K562 (cell line): Measurements from ENCODE around the gene RC3H2. TPM values are rescaled to one million over a fixed set of nuclear protein-coding genes. Genes with fewer than 3 reads are reported as not detected.

ENCODE experiments used
- CEBPZ ChIP-seq: fragments of 150-350 bp; IDR thresholded peaks from 2 replicates; pipeline ENCODE4 v1.6.1; 2014; ENCODE audit warnings: low read depth, mild to moderate bottlenecking, low read length, borderline replicate concordance
- EGR1 ChIP-seq: fragments of 450-650 bp; conservative IDR thresholded peaks from 2 replicates; pipeline ENCODE4 v1.6.1; 2017; ENCODE audit warnings: mild to moderate bottlenecking
- ELF1 ChIP-seq: fragments of 200-800 bp; sonication (Bioruptor generic); IDR thresholded peaks from 2 replicates; pipeline ENCODE4 v1.6.1; 2016; ENCODE audit warnings: missing genetic modification characterization, missing compliant biosample characterization
- GTF2B ChIP-seq: IDR thresholded peaks from 2 replicates; pipeline ENCODE4 v1.6.1; 2011; ENCODE audit not compliant: insufficient read length; ENCODE audit errors: extremely low read depth
- HES1 ChIP-seq: fragments of 450-650 bp; IDR thresholded peaks from 2 replicates; pipeline ENCODE4 v1.6.1; 2016; ENCODE audit warnings: low read depth, mild to moderate bottlenecking, moderate library complexity
- HMBOX1 ChIP-seq: sonication (generic); IDR thresholded peaks from 2 replicates; pipeline ENCODE4 v1.6.1; 2016
- MAZ ChIP-seq, 2 experiments: fragments of 450-650 bp in 1 of 2; sonication (generic) in 1 of 2; formaldehyde crosslinking; IDR thresholded peaks in 1 of 2; conservative IDR thresholded peaks in 1 of 2; 2 replicates each; pipeline versions ENCODE4 v1.4.0 to v1.5.0; 2020; ENCODE audit warnings: mild to moderate bottlenecking in 1 of 2, missing genetic modification reagents in 1 of 2
- NCOA6 ChIP-seq: fragments of 450-650 bp; IDR thresholded peaks from 2 replicates; pipeline ENCODE4 v1.6.1; 2017; ENCODE audit warnings: mild to moderate bottlenecking
- NFIX ChIP-seq: fragments of 250-450 bp; sonication (Bioruptor Pico); IDR thresholded peaks from 2 replicates; pipeline ENCODE4 v1.4.0; 2020; ENCODE audit warnings: low read depth, mild to moderate bottlenecking, moderate library complexity
- NR2C1 ChIP-seq, 2 experiments: fragments of 450-650 bp; IDR thresholded peaks; 2 replicates each; pipeline ENCODE4 v1.6.1; 2017; ENCODE audit warnings: mild to moderate bottlenecking in 2 of 2, antibody characterized with exemption in 1 of 2, inconsistent platforms in 1 of 2, missing compliant biosample characterization in 1 of 2, missing genetic modification characterization in 1 of 2
- NR2C2 ChIP-seq, 2 experiments: fragments of 200-800 bp in 1 of 2; sonication (Bioruptor generic) in 1 of 2; sonication (generic) in 1 of 2; formaldehyde crosslinking in 1 of 2; IDR thresholded peaks; 2 replicates each; pipeline versions ENCODE4 v1.6.1 to v1.8.0; 2016 to 2022; ENCODE audit warnings: mild to moderate bottlenecking in 1 of 2, missing compliant biosample characterization in 1 of 2, missing genetic modification characterization in 1 of 2, missing genetic modification reagents in 1 of 2
- NR3C1 ChIP-seq: sonication (generic); formaldehyde crosslinking; IDR thresholded peaks from 2 replicates; pipeline ENCODE4 v1.8.1; 2022; ENCODE audit warnings: missing genetic modification reagents
- SRSF3 ChIP-seq: fragments of 200-400 bp; formaldehyde crosslinking; IDR thresholded peaks from 2 replicates; pipeline ENCODE4 v1.6.1; 2016; ENCODE audit warnings: mild to moderate bottlenecking, low read length, moderate library complexity; ENCODE audit not compliant: insufficient read depth
- STAT6 ChIP-seq: sonication (generic); formaldehyde crosslinking; IDR thresholded peaks from 2 replicates; pipeline ENCODE4 v1.8.1; 2023; ENCODE audit warnings: mild to moderate bottlenecking, missing genetic modification reagents
- TEAD1 ChIP-seq, 2 experiments: fragments of 450-650 bp in 1 of 2; sonication (generic) in 1 of 2; formaldehyde crosslinking; IDR thresholded peaks; 2 replicates each; pipeline versions ENCODE4 v1.4.0 to v1.8.0; 2020 to 2022; ENCODE audit warnings: mild to moderate bottlenecking in 2 of 2, missing genetic modification reagents in 1 of 2
- ZNF408 ChIP-seq: fragments of 250-450 bp; sonication (Bioruptor Pico); IDR thresholded peaks from 2 replicates; pipeline ENCODE4 v1.4.0; 2020; ENCODE audit warnings: low read depth, mild to moderate bottlenecking, moderate library complexity
- ZNF780A ChIP-seq: fragments of 250-450 bp; sonication (Bioruptor Pico); IDR thresholded peaks from 2 replicates; pipeline ENCODE4 v1.5.0; 2021; ENCODE audit warnings: mild to moderate bottlenecking
- polyA plus RNA-seq, 8 experiments: library from polyadenylated mRNA; depleted of rRNA in 4 of 8; stranded (reverse) in 5 of 8; unstranded in 3 of 8; fragments of >200 nt; fragmentation: Nextera tagmentation in 2 of 8; fragmentation: Illumina TruSeq in 1 of 8; extraction: Ambion mirVana in 2 of 8; extraction: Trizol in 1 of 8; gene quantifications; 2 replicates each; pipeline versions ENCODE4 v1.2.1 to v1.2.3, GENCODE V29; 2011 to 2014; ENCODE audit warnings: inconsistent platforms in 1 of 8, missing spikeins in 1 of 8
- total RNA-seq, 7 experiments: library from RNA; depleted of rRNA in 6 of 7; stranded (reverse); fragments of >200 nt in 6 of 7; fragmentation: Illumina TruSeq in 2 of 7; extraction: Trizol in 2 of 7; gene quantifications; 2 replicates each; pipeline versions ENCODE4 v1.2.1 to v1.2.3, GENCODE V29; 2011 to 2021; ENCODE audit warnings: low replicate concordance in 1 of 7

Gene RC3H2
- total and polyA plus RNA-seq, 9 of the 15 experiments (the other 6 are each of a cell fraction or from before 2014, with no cell fraction given) = 5.6 to 35.4 (median 18.6) TPM

- TF ChIP-seq HES1 = no peak
- TF ChIP-seq HMBOX1 = peak; percentile 72; the same call in 1 of the 2 replicates
- TF ChIP-seq ELF1 = peak; percentile 84
- TF ChIP-seq NCOA6 = peak; percentile 97
- no peak for TF ChIP-seq ZNF408 (CRISPR knock-in tag)
- TF ChIP-seq CEBPZ = no peak
- no peak for TF ChIP-seq NR2C1 (IDR thresholded peaks at IDR 0.05)
- TF ChIP-seq NR2C1 (tag; IDR thresholded peaks at IDR 0.05) = no peak
- no peak for TF ChIP-seq NR2C2 (CRISPR knock-in tag; IDR thresholded peaks at IDR 0.05)
- TF ChIP-seq NR2C2 (tag; IDR thresholded peaks at IDR 0.05) = 0 out of 2 replicates have a peak, but pooled peaks have one; percentile 17
- TF ChIP-seq ZNF780A (CRISPR knock-in tag) = no peak
- TF ChIP-seq TEAD1 (CRISPR knock-in tag; IDR thresholded peaks at IDR 0.05) = 0 out of 4 replicates have a peak, but pooled peaks of 1 of the 2 experiments have one; percentile 61
- peak; percentile 75 to 79 for TF ChIP-seq MAZ (CRISPR knock-in tag; conservative IDR thresholded peaks at IDR 0.05 in 1 of 2, IDR thresholded peaks at IDR 0.05 in 1 of 2)
- peak; percentile 73 for TF ChIP-seq EGR1
- no peak for TF ChIP-seq GTF2B
- no peak for TF ChIP-seq NR3C1 (CRISPR knock-in tag)
- TF ChIP-seq STAT6 (CRISPR knock-in tag) = no peak
- no peak for TF ChIP-seq SRSF3
- TF ChIP-seq NFIX (CRISPR knock-in tag) = no peak
Observed at GRCh38 chr9:122940749-122941581, 35.8 kb upstream of the RC3H2 start, which contains the start of gene RABGAP1 (continued).
